Skeletal muscle cell (primary cell): ENCODE measurements around the gene HCN2.

Experiments used
- DNase-seq: peaks from one replicate; pipeline ENCODE4 v3.0.0-alpha.2; 2010; ENCODE audit warnings: low read depth
- H3K4me3 ChIP-seq: 2 replicates; pipeline ENCODE4 v1.5.1; 2011; ENCODE audit warnings: low read depth, mild to moderate bottlenecking, control low read depth, low read length, moderate library complexity

The HCN2 gene

DNA sequence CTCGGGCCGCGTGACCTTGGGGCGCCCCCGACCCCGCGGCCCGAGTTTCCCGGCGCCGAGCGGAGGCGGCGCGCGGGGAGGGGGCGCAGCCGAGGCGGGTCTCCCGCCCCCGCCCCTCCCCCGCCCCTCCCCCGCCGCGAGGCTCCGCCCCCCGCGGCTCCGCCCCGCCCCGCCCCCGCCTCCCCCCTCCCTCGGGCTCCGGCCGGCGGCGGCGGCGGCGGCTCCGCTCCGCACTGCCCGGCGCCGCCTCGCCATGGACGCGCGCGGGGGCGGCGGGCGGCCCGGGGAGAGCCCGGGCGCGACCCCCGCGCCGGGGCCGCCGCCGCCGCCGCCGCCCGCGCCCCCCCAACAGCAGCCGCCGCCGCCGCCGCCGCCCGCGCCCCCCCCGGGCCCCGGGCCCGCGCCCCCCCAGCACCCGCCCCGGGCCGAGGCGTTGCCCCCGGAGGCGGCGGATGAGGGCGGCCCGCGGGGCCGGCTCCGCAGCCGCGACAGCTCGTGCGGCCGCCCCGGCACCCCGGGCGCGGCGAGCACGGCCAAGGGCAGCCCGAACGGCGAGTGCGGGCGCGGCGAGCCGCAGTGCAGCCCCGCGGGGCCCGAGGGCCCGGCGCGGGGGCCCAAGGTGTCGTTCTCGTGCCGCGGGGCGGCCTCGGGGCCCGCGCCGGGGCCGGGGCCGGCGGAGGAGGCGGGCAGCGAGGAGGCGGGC lies at the start of gene HCN2:
Gene HCN2 (plus strand): TSS at position 189 of the 703 bp plus-strand sequence. CDS start 65 bp downstream, at position 254.
- peak within 1 kb of the TSS; percentile 36 for H3K4me3 ChIP-seq
- DNase-seq: no peak

DNA sequence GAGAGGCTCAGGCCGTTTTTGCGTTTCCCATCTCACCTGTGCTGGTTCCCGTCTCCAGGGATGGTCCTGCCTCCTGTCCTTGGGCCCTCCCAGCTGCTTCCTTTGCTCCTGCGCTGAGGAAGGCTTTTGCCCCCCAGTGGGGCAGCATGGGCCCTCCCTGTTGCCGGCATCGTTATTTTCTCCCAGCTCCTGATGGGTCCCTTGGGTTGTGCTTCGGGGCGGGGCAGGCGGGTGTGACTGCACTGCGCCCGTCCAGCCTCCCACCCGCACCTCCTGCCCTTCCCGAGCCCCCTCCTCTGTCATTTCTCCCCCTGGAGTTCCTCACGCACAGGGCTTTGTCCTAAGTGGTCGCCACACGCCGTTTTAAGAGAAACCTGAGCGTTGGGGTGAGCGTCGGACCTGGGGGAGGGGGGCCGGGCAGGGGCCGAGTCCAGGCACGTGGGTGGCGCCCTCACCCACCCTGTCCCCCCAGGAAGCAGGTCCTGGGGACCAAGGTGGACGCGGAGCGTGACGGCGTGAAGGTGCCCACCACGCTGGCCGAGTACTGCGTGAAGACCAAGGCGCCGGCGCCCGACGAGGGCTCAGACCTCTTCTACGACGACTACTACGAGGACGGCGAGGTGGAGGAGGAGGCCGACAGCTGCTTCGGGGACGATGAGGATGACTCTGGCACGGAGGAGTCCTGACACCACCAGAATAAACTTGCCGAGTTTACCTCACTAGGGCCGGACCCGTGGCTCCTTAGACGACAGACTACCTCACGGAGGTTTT lies 48.6 kb upstream of the HCN2 start:
- no peak overlapping the region for H3K4me3 ChIP-seq
- DNase-seq: no peak

DNA sequence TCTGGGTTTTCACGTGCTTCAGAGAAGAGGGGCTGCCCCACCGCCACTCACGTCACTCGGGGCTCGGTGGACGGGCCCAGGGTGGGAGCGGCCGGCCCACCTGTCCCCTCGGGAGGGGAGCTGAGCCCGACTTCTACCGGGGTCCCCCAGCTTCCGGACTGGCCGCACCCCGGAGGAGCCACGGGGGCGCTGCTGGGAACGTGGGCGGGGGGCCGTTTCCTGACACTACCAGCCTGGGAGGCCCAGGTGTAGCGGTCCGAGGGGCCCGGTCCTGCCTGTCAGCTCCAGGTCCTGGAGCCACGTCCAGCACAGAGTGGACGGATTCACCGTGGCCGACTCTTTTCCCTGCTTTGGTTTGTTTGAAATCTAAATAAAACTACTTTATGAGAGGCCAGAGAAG lies 48.0 kb upstream of the HCN2 start:
- no peak overlapping the region for H3K4me3 ChIP-seq
- DNase-seq: no peak

DNA sequence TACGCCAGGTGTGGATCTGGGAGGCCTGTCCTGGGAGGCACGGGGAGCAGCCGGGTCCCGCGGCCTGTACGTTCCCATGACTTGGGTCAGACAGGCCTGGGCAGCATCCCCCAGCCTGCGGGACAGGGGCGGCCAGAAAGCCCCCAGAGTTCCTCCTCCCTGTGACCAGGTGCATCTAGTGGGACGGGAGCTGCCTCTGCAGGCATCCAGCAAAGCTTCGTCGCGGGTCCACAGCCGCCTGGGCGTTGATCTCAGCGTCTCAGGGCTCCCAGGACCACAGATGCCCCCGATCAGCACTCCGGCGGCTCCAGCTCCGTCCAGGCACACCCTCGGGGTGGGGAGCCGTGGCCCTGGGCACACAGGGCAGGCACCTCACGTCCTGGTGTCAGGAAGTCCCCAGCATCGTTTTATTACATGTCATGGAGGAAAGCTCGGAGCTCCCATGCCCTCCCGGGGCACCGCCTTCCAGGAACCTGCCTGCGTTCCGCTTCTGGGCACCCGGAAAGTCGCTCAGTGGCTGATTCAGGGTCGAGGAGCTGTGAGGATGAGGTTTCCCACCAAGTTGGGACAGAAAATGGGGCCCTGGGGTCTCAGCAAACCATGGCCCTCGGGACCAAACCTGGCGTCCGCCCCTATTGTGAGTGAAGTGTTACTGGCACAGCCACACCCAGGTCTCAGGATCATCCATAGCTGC lies 47.4 kb upstream of the HCN2 start:
- H3K4me3 ChIP-seq: no peak overlapping the region
- DNase-seq: no peak

DNA sequence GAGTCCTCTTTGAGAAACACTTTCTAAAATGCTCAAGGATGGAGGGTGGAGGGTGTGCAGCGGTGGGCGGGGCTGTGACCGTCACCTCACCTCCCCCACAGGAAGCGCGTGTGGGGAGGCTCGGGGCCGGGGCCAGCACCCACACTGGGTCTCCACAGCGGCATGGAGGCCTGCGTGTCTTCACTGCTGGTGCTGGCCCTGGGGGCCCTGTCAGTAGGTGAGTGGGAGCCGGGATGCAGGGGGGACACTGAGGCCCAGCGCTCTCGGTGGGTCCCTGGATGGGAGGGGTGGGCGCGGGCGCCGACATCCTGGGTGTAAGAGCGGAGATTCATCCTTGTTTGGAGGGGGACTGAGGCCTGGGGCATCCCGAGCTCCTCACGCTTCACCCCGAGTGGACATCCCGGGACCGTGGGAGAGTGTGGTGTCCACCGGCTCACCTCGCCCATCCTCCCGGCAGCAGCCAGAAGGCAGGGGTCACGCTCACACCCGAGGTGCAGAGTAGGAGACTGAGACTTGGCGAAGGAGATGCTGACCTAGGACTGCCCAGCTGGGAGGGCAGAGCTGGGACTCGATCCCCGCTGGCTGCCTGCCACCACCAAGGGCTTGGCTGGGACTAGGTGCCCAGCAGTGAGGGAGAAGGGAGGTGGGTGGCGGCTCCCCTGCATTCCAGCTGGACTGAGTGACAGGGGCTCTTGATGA lies 45.6 kb upstream of the HCN2 start, which contains the start of gene GZMM:
Gene GZMM (plus strand): TSS at position 144 of the 699 bp plus-strand sequence. CDS start 19 bp downstream, at position 163.
- DNase-seq: no peak
- no peak within 1 kb of the TSS for H3K4me3 ChIP-seq

DNA sequence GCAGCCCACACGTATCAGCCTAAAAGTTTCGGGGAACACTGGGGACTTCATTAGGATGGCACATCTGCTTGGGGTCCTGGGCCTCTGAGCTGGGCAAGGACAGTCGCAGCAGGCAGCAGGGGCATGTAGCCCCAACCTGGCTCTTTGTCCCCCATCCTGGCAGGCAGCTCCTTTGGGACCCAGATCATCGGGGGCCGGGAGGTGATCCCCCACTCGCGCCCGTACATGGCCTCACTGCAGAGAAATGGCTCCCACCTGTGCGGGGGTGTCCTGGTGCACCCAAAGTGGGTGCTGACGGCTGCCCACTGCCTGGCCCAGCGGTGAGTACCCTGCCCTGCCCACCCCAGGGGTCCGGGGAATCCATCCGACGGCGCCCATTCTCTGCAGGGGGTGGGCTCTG lies 42.6 kb upstream of the HCN2 start:
- H3K4me3 ChIP-seq: no peak overlapping the region
- no peak for DNase-seq

DNA sequence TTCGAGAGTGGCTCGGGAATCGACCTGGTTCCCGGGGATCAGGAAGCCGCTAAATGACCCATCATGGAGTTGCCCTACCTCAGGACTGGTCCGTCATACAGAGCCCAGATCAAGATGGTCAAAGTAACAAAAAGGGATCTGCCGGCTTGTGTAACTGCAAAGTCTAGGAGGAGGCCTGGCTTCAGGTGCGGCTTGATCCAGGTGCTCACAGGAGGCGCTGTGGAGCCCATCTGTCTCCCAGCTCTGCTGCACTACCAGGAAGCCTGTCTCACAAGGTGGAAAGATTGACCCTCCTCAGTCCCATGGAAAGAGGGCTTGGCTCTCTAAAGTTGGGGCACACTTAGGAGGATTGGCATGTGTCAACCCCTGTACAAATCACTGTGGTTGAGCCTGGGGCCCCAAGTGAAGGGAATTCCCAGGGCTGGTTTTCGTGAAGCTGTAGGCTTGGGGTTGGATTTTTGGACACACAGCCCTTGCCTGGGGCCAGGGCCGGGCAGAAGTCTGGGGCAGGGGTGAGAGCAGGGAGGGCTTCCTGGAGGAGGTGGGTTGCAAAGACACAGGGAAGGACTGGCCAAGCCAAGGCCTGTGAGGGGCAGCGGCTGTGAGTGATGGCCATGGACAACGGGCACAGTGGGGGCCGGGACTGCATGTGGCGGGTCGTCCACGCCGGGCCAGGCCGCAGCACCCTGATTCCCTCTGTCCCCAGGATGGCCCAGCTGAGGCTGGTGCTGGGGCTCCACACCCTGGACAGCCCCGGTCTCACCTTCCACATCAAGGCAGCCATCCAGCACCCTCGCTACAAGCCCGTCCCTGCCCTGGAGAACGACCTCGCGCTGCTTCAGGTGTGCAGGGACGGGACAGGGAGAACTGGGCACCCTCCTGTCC lies 41.6 kb upstream of the HCN2 start:
- DNase-seq: no peak
- H3K4me3 ChIP-seq: no peak overlapping the region

DNA sequence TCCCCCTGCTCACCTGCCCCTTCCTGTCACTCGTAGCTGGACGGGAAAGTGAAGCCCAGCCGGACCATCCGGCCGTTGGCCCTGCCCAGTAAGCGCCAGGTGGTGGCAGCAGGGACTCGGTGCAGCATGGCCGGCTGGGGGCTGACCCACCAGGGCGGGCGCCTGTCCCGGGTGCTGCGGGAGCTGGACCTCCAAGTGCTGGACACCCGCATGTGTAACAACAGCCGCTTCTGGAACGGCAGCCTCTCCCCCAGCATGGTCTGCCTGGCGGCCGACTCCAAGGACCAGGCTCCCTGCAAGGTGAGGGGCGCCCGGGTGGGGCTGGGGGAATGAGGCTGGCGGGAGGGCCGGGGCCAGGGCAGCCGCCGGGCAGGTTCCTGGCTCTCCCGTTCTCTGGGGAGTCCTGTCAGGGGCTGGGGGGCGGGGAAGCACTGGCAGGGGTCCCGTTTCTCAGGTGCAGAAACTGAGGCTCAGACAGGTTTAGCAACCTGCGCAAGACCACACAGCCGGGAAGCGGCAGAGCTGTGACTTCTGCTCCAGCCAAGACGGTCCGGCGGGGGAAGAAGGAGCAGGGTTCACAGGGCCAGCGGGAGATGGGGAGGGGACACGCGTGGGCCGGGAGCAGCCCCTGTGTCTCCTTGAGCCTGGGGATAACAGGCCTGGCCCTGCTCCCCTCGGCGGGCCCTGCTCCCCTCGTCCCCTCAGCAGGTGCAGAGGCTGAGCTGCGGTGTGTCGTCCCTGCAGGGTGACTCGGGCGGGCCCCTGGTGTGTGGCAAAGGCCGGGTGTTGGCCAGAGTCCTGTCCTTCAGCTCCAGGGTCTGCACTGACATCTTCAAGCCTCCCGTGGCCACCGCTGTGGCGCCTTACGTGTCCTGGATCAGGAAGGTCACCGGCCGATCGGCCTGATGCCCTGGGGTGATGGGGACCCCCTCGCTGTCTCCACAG lies 40.5 kb upstream of the HCN2 start:
- H3K4me3 ChIP-seq: no peak overlapping the region
- no peak for DNase-seq

DNA sequence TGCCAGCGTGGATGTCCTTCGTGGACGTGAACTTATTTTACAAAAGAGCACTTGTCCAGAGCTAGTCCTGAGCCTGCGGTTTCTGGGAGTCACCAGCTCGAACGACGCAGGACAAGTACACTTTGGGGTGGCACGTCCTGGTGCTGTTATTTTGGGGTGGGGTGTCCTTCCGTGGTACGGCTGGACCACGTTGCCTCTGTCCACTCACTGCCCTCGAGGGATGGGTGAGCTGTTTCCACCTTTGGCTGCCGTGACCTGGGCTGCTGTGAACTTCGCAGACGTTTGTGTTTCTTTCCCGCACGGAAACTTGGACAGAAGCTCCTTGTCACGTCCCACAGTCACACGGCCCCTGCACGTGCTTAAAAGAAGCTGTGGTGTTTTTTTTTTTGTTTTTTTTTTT lies 34.9 kb upstream of the HCN2 start:
- H3K4me3 ChIP-seq: no peak overlapping the region
- DNase-seq: no peak

DNA sequence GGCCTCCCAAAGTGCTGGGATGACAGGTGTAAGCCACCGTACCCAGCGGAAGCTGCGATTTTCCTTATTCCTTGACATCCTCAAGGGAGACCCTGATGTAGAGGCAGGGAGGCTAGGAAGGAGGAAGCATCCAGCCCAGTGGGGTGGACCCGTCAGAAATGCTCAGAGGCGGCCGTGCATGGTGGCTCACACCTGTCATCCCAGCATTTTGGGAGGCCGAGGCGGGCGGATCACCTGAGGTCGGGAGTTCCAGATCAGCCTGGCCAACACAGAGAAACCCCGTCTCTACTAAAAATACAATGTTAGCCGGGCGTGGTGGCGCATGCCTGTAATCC lies 34.2 kb upstream of the HCN2 start:
- no peak overlapping the region for H3K4me3 ChIP-seq
- no peak for DNase-seq

DNA sequence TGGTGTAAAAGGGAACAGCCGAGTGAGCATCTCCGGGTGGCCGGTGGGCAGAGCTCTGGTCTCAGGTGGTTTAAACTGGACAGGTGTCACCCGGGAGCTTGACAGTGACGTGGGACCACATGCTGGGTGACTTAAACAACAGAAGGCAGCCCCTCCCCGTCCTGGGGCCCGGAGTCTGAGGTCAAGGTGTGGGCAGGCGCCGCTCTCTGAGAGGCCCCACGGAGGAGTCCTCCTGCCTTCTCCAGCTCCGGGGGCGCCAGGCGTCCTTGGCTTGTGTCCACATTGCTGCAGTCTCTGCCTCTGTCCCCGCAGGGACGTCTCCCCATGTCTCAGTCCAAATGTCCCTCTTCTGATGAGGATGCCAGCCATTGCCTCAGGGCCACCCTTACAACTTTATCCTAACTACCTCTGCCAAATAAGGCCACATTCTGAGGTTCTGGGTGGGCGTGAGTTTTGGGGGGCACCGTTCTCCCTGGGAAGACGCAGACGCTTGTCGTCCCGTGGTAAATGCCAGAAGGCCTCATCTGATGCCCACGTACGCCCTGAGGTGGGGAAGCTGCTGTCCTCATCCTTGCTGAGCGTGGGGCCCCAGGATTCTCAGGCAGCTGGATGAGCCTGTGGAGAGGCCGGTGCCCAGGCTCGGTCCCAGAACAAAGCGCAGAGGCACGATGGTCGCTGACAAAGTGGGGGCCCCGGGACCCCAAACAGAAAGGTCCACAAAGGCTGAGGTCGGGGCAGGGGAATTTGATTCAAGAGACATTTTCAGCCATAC lies 32.9 kb upstream of the HCN2 start:
- H3K4me3 ChIP-seq: no peak overlapping the region
- no peak for DNase-seq

DNA sequence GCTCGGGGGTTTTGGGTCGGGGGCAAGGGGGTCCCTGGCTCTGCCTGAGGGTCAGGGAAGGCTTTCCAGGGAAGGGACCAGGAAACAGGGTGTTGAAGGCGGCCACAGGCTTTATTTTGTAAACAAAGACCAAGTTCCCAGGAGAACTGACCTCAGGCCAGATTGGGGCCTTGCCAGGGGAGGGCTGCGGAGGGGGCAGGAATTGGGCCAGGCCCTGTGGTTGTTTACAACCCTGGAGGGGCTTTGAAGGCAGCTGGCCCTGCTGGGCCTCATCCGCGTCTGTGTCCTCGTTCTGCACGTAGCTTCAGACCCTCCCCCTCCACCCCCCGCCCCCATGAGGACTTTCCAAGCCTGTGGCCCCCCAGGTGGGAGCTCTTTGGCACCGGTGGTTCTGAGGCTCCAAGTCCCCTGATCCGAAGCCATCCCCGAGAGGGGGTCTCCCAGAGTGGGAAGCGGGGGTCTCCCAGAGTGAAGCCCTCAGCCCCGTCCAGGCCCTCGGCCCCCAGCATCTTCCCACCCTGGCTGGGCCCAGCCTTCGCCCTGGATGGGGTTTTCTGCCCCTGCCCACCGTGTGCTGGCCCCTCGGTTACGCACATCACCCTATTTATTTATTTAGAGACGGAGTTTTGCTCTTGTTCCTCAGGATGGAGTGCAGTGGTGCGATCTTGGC lies 30.8 kb upstream of the HCN2 start:
- H3K4me3 ChIP-seq: no peak overlapping the region
- no peak for DNase-seq

DNA sequence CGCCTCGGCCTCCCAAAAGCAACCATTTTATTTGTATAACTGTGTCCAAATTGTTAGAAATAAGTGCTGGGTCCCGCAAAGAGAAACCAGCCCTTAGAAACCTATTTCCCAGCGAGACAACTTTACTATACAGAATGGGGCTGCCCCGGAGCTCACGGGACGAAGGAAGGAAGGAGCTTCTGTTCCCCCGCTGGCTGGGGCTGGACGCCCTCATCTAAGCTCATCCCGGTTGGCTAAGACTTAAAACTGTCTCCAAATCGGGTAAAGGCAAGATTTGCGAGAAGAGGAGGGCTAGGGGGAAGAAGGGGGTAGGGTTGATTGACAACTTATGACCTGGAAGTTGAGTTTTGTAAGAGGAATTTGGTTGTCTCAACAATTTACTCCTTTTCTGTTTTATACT lies 29.6 kb upstream of the HCN2 start:
- no peak for DNase-seq
- no peak overlapping the region for H3K4me3 ChIP-seq

DNA sequence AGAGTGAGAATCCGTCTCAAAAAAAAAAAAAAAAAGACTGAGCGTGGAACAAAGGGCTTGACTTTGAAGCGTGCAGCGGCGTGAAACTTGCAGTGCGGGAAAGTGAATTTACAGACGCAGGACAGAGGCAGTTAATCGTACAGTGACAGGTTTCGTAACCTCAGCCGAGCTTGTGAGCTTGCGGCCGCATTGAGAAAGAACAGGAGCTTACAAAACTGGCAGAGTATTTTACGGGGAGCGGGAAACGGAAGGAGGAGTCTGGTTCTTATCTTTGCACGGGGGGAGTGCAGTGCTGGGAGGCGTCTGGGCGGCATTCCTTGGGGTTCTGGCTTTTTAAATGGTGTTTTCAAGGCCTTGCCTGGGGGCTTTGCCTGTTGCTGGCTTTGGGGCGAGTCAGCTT lies 23.3 kb upstream of the HCN2 start:
- no peak overlapping the region for H3K4me3 ChIP-seq
- DNase-seq: no peak

DNA sequence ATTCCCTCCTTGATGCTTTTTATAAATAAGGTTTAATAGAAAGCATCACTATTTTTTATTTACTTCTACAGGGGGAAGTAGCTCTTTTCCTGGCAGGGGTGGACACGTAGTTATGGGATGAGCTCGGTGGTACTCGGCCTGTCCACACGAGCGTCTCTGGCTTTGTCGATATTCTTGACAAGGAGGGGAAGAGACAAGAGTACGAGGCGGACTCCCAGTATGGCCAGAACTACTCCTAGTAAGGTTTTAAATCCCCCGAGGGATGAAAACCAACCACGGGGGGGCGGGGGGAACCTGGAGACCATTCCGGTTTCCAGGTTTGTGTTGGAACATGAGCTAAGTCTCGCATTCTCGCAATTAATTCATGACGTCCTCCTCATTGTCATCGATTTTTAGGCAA lies 22.8 kb upstream of the HCN2 start:
- no peak for DNase-seq
- no peak overlapping the region for H3K4me3 ChIP-seq

DNA sequence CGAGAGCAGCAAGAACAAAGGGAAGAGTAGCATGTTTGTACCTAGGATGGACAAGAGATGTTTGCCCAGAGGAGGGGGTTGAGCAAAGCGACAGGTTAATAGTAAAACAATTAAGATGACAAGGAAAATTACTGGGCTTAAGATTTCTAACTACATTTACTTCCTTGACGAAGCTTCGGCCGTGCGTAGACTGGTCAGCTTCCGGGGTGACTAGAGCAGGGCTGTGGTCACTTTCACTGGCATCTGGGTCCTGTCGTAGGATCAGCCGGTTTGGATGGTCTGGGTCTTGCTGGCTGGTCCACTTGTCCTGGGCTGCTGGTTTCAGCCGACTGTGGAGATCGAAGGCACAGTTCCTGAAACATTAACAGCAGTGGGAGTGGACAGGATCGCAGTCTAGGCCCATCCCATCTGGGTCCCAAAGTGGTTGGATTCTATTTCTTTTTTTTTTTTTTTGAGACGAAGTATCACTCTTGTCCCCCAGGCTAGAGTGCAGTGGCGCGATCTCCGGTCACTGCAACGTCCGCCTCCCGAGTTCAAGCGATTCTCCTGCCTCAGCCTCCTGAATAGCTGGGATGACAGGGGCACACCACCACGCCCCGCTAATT lies 22.3 kb upstream of the HCN2 start:
- H3K4me3 ChIP-seq: no peak overlapping the region
- no peak for DNase-seq
